Stimulated activated CD8-positive, alpha-beta memory T cell treated with anti-CD3 and anti-CD28 coated beads, Interleukin-7, amount 100 ng/mL, for 4 hours (primary cell): ENCODE results near the gene MEF2D.

Source experiments
- DNase-seq, 2 donors: peaks; one replicate each; pipeline ENCODE4 v3.0.0-alpha.2; 2020; ENCODE audit warnings: low read depth in 2 of 2

Gene MEF2D

GRCh38 chr1:156444407-156445001 is 56.1 kb downstream of the MEF2D start:
- no peak for DNase-seq

- DNase-seq: no peak
Measured at GRCh38 chr1:156443286-156443685, 57.3 kb downstream of the MEF2D start.

- DNase-seq: no peak
Measured at GRCh38 chr1:156440654-156441437, 59.7 kb downstream of the MEF2D start.

- DNase-seq: no peak
Measured at GRCh38 chr1:156439777-156440183, 60.8 kb downstream of the MEF2D start.

- no peak for DNase-seq
Measured at GRCh38 chr1:156439036-156439776, 61.4 kb downstream of the MEF2D start.

DNA sequence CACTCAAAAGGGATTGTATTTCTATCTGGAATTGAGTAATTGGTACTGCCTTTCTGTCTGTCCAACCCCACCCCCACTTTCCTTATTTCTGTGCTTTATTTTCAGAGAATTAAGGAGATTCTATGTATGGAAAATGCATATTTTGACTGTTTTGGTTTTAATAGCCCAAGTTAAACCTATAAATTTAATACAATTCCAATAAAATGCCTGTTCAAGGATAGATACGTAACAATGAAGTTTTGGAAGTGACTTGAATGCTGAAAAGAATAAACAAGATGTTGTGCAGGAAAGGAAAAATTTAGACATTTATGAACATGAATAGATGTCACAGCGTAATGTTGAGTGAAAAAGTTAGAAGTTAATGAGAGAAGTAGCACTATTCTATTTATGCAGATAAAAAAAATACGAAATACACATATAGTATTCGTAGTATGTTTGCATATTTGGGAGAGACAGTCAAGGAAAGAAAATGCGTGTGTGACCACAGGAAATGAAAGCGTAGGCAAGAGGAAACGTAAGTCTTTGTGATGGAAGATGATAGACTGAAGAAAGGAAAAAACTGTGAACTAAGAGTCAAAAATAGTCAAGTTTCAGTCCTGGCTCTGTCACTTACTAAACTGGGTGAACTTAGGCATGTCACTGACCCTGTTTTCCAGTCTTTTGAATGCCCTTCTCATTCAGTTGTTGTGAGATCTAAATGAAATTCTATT is 62.1 kb downstream of the MEF2D start:
- no peak for DNase-seq

DNA sequence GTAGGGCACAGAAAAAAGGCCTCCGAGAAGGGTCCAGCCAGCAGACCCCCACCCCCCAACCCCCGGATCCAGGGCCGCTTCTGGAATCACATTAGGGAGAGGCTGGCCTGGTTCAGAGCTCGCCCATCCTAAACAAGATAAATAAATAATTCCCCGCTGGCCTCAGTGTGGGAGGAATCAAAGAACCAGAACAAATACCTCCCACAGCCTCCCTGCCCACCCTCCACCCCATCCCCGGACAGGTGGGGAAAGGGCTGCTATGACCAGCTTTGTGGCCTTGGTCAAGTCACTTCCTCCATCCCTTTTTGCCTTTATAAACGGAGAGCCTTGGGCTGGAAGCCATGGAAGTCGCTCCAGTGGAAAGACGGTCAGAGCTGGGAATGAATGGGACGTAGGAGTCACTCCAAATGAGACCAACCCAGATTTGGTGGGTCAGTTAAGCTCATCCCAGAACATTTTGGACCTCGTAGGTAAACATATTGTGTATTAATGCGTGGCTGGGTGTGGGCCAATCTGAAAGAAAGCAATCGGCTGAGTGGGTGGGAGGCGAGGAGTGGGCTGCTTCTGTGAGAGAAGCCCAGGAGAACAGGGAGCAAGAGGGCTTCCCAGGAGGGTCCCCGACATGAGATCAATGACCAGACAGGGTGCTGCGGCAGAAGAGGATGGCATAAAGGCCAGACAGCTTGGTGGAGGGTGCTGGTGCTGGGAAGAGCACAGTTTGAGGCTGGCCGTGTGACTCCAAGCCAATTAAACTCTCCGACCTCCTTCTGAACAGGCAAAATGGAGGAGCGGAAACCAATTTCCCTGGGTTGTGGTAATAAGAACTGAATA is 63.3 kb downstream of the MEF2D start:
- no peak for DNase-seq

DNA sequence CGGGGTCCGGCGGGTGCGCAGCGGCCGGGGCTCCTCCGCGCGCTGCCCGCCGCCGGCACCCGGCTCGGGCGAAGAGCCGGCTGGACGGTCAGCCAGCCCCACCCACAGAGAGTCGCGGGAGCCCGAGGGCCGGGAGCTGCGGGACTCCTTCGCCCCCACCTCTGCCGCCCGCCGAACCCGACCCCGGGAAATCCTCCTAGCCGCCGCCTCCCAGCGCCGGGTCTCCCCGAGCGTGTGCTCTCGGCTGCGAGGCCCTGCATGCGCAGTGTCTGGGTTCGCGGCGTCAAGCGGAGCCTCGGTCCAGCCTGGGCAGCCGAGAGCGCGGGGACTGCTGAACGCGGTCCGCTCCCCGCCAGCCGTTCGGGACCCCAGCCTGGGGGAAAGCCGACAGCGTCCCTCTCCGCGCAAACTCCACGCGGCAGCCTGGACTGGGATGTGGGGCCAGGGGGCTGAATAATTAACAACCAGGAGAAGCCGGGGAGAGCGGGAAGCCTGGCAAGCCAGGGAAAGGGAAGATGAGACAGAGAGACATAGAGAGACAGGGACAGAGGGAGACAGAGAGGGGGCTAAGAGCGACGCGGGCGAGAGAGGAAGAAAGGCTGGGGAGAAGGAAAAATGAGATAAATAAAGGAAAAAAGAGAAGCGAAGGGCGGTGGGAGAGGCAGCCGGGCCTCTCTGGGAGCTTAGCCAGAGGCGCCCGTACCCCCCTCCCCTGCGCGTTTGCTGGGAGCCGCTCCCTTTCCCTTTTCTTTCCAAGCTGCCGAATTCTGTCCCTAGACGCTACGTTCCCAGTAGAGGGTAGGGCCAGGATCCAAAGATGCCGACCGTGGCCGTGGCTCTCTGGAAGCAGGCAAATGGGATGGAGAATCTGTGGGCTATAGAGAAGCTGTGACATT is 64.2 kb downstream of the MEF2D start:
- no peak for DNase-seq

GRCh38 chr1:156435545-156436140 is 64.9 kb downstream of the MEF2D start:
- DNase-seq: no peak

GRCh38 chr1:156434989-156435544 is 65.5 kb downstream of the MEF2D start:
- no peak for DNase-seq

DNA sequence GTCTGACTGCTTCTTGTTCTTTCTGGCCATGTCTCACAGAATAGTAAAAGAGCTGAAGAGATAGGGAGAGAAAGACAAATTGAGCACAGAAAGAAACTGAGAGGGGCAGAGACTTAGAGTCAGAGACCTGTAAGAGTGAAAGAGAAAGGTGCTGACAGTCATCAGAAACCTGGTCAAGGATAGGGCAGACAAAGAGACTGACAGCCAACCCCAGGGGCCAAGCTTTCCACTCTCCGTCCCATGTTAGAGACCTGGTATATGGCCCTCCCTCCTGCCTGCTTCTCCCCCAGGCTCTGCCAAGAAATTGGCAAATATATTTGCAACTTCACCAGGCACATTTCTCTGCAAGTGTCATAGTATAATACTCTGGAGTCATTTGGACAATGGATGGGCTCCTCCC is 67.0 kb downstream of the MEF2D start:
- DNase-seq: no peak

- no peak for DNase-seq
Measured at GRCh38 chr1:156433032-156433431, 67.5 kb downstream of the MEF2D start.

- no peak for DNase-seq
Measured at GRCh38 chr1:156432669-156433018, 67.9 kb downstream of the MEF2D start.

- no peak for DNase-seq
Measured at GRCh38 chr1:156431769-156432668, 68.6 kb downstream of the MEF2D start.

GRCh38 chr1:156431366-156431765 is 69.2 kb downstream of the MEF2D start:
- no peak for DNase-seq

DNA sequence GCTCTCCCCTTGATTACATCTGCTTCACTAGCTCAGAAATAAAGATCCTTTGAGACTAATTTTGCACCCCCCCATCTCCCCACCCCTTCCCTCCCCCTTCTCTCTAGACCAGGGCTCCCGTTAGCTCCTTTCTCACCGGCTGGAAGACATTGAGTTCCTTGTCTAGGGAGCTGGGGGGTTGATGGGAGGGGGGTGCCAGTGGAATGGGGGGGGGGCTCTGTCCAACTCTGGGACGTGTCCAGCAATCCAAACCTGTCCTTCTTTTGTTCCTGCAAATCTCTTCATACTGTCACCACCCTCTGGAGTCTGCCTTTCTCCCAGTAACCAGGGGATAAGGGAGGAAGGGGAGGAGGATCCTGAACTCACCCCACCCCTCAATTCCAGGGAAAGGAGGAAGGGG is 69.7 kb downstream of the MEF2D start:
- DNase-seq: no peak

GRCh38 chr1:156430303-156430702 is 70.3 kb downstream of the MEF2D start:
- DNase-seq: no peak

DNA sequence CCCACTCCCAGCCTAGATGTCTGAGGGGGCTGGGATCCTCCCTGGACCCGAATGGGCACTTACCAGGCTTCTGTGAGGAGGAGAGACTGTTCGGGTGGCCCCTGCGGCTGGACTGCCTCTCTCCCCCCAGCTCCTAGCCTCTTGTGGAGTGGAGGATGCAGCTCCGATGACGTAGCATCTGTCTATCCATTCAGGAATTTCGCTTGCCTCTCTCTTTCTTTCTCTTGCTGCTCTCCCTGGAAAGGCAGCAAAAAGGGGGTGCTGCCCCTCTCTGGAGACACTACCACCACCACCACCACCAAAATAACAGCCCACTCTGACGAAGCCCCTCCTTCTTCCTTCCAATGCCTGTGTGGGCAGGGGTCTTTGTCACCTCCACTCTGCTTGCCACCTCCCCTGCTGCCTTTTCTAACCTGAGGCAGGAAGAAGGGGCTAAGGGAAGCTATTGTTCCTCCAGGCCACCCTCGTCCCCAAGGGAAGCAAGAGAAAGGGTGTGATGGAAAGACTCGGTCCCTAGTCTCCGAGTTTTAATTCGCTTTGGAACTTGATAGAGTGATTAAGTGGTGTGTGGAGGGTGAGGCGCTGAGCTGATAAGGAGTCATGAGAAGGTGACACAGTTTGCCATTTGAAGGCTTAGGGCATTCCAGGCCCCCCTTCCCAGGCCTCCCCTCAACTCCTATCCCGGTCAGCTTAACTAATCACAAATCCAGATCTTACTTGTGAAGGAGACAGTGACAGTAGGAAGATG is 71.1 kb downstream of the MEF2D start:
- DNase-seq: no peak
